OCI-LY1 (cell line): Measurements from ENCODE around the gene SLC7A14.

ENCODE experiments used
- CTCF ChIP-seq: fragments of 200-600 bp; sonication (generic), shearing (Covaris generic); IDR thresholded peaks from 2 replicates; pipeline ENCODE4 v1.5.1; 2017; ENCODE audit warnings: mild to moderate bottlenecking, antibody characterized with exemption, low read length, moderate library complexity, mixed read lengths
- EZH2 ChIP-seq: fragments of 200-600 bp; sonication (generic), shearing (Covaris generic); IDR thresholded peaks from 2 replicates; pipeline ENCODE4 v1.8.0; 2017; ENCODE audit warnings: borderline replicate concordance, mixed run types, mild to moderate bottlenecking, antibody characterized with exemption, low read length, moderate library complexity, mixed read lengths

GRCh38 chr3:170520996-170521395 lies 64.9 kb downstream of the SLC7A14 start:
- TF ChIP-seq CTCF (no peak), EZH2 (no peak)
